GM12878 (cell line): ENCODE results near the gene SUPT7L. TPM values are rescaled to one million over a fixed set of nuclear protein-coding genes. Genes with fewer than 3 reads are reported as not detected.

Experiments used
- ATF3 ChIP-seq: IDR thresholded peaks from 2 replicates; pipeline ENCODE4 v1.6.1; 2011; ENCODE audit warnings: low read depth, mild to moderate bottlenecking, low read length, moderate library complexity, borderline replicate concordance; ENCODE audit errors: extremely low read depth
- BCLAF1 ChIP-seq: fragments of 450-650 bp; IDR thresholded peaks from 2 replicates; pipeline ENCODE4 v1.6.1; 2017; ENCODE audit warnings: antibody characterized with exemption, mild to moderate bottlenecking, moderate library complexity
- CEBPZ ChIP-seq: fragments of 150-350 bp; IDR thresholded peaks from 2 replicates; pipeline ENCODE4 v1.6.1; 2016; ENCODE audit warnings: low read depth, low read length
- EGR1 ChIP-seq, 2 experiments: IDR thresholded peaks; 1 replicate in 1 of 2; 2 replicates in 1 of 2; pipeline ENCODE4 v1.6.1; 2011 to 2012; ENCODE audit warnings: low read depth in 2 of 2, low read length in 2 of 2, borderline replicate concordance in 1 of 2, mild to moderate bottlenecking in 1 of 2, moderate library complexity in 1 of 2
- HDAC2 ChIP-seq: fragments of 200-600 bp; sonication (generic); IDR thresholded peaks from 2 replicates; pipeline ENCODE4 v1.6.1; 2017
- KAT2A ChIP-seq: conservative IDR thresholded peaks from 2 replicates; pipeline ENCODE4 v1.6.1; 2011; ENCODE audit warnings: low read depth, low read length; ENCODE audit not compliant: control insufficient read depth
- POLR2AphosphoS2 ChIP-seq: IDR thresholded peaks from 2 replicates; pipeline ENCODE4 v1.6.1; 2011; ENCODE audit warnings: low read depth, mild to moderate bottlenecking, low read length, improper control_type of control experiment, moderate library complexity
- POLR2AphosphoS5 ChIP-seq: IDR thresholded peaks from 2 replicates; pipeline ENCODE4 v1.6.1; 2011; ENCODE audit warnings: mild to moderate bottlenecking, low read length, inconsistent platforms
- RB1 ChIP-seq: fragments of 450-650 bp; formaldehyde crosslinking; IDR thresholded peaks from 2 replicates; pipeline ENCODE4 v1.6.1; 2017; ENCODE audit warnings: mild to moderate bottlenecking, borderline replicate concordance
- SP1 ChIP-seq: IDR thresholded peaks from one replicate; pipeline ENCODE4 v1.6.1; 2011; ENCODE audit warnings: low read depth, low read length
- STAT1 ChIP-seq: fragments of 450-650 bp; conservative IDR thresholded peaks from 2 replicates; pipeline ENCODE4 v1.6.1; 2014; ENCODE audit warnings: antibody characterized with exemption, mild to moderate bottlenecking
- TCF12 ChIP-seq: IDR thresholded peaks from 2 replicates; pipeline ENCODE4 v1.6.1; 2011; ENCODE audit warnings: low read depth, mild to moderate bottlenecking, low read length
- YY1 ChIP-seq: IDR thresholded peaks from 2 replicates; pipeline ENCODE4 v1.6.1; 2011; ENCODE audit warnings: low read depth, mild to moderate bottlenecking, low read length
- ZBTB11 ChIP-seq: fragments of 450-650 bp; formaldehyde crosslinking; IDR thresholded peaks from 2 replicates; pipeline ENCODE4 v1.5.0; 2022; ENCODE audit warnings: mild to moderate bottlenecking, missing genetic modification characterization
- polyA plus RNA-seq, 11 experiments: library from polyadenylated mRNA; depleted of rRNA in 4 of 11; unstranded in 6 of 11; stranded (reverse) in 5 of 11; fragments of >200 nt; fragmentation: Nextera tagmentation in 4 of 11; fragmentation: Illumina TruSeq in 1 of 11; extraction: Ambion mirVana in 4 of 11; extraction: Trizol in 1 of 11; gene quantifications; 1 replicate in 1 of 11; 2 replicates in 10 of 11; pipeline versions ENCODE4 v1.2.1 to v1.2.3, GENCODE V29; 2011 to 2016; ENCODE audit warnings: inconsistent platforms in 2 of 11, missing spikeins in 2 of 11, low read depth in 1 of 11
- total RNA-seq, 4 experiments: library from RNA; depleted of rRNA in 3 of 4; stranded (reverse); fragments of >200 nt in 3 of 4; fragmentation: Illumina TruSeq in 1 of 4; extraction: Trizol in 1 of 4; gene quantifications; 2 replicates each; pipeline versions ENCODE4 v1.2.1 to v1.2.3, GENCODE V29; 2013 to 2021

SUPT7L gene
- total and polyA plus RNA-seq, 10 of the 15 experiments (the other 5 are each of a cell fraction or from before 2014, with no cell fraction given) = 10.2 to 43.7 (median 21.3) TPM

- peak; percentile 69 for TF ChIP-seq SP1
- peak; percentile 22; the same call in 1 of the 2 replicates for TF ChIP-seq TCF12
- TF ChIP-seq POLR2AphosphoS2 = peak; percentile 80
- peak; percentile 98 for TF ChIP-seq ZBTB11 (CRISPR knock-in tag)
- TF ChIP-seq CEBPZ = peak; percentile 54; the same call in 1 of the 2 replicates
- TF ChIP-seq EGR1 (IDR thresholded peaks at IDR 0.05; ENCODE audit: borderline replicate concordance in 1 of 2, low read depth in 2 of 2, low read length in 2 of 2) = peak; percentile 44; a peak in 2 of 3 replicates
- TF ChIP-seq YY1 = peak; percentile 98
- peak; percentile 96; the same call in 1 of the 2 replicates for TF ChIP-seq STAT1
- peak; percentile 99 for TF ChIP-seq RB1
- no peak for TF ChIP-seq ATF3
- peak; percentile 89 for TF ChIP-seq HDAC2
- no peak for TF ChIP-seq BCLAF1
- peak; percentile 89 for TF ChIP-seq POLR2AphosphoS5
- no peak for TF ChIP-seq KAT2A
Observed at GRCh38 chr2:27663285-27664153, at the start of gene SUPT7L, which contains the start of gene SLC4A1AP (continued).
